ELF-1 (cell line): ENCODE data around the gene TMEM89.

Experiments
- DNase-seq: peaks from one replicate; pipeline ENCODE4 v3.0.0-alpha.2; 2016; ENCODE audit warnings: low read depth, low spot score

The TMEM89 gene

GRCh38 chr3:48642605-48643004, 21.0 kb upstream of the TMEM89 start:
- no peak for DNase-seq

GRCh38 chr3:48641396-48641795, 19.8 kb upstream of the TMEM89 start:
- DNase-seq, result no peak

GRCh38 chr3:48639944-48640606, 18.5 kb upstream of the TMEM89 start:
- no peak for DNase-seq

GRCh38 chr3:48637305-48637704, 15.7 kb upstream of the TMEM89 start:
- peak; percentile 18 for DNase-seq

GRCh38 chr3:48636149-48636655, 14.6 kb upstream of the TMEM89 start:
- no peak for DNase-seq

- DNase-seq, result peak; percentile 99
Measured at GRCh38 chr3:48635222-48636021, 13.9 kb upstream of the TMEM89 start, which contains the start of gene SLC26A6. SLC26A6 (minus strand) TSS chr3:48635461; CDS start chr3:48635393, 68 bp downstream.

GRCh38 chr3:48634661-48635221, 13.2 kb upstream of the TMEM89 start:
- DNase-seq, result peak; percentile 77

GRCh38 chr3:48633743-48634142, 12.2 kb upstream of the TMEM89 start:
- no peak for DNase-seq

GRCh38 chr3:48633256-48633655, 11.7 kb upstream of the TMEM89 start:
- DNase-seq, result no peak

GRCh38 chr3:48631516-48632448, 10.2 kb upstream of the TMEM89 start:
- no peak for DNase-seq

- DNase-seq, result no peak
Measured at GRCh38 chr3:48630833-48631232, 9.3 kb upstream of the TMEM89 start.

GRCh38 chr3:48630407-48630806, 8.8 kb upstream of the TMEM89 start:
- DNase-seq, result no peak

GRCh38 chr3:48629894-48630293, 8.3 kb upstream of the TMEM89 start:
- DNase-seq, result no peak

GRCh38 chr3:48628277-48629017, 6.9 kb upstream of the TMEM89 start:
- DNase-seq, result no peak

GRCh38 chr3:48625600-48625999, 4.0 kb upstream of the TMEM89 start:
- DNase-seq, result no peak

- DNase-seq, result no peak
Measured at GRCh38 chr3:48624767-48625166, 3.2 kb upstream of the TMEM89 start.

GRCh38 chr3:48623851-48624547, 2.4 kb upstream of the TMEM89 start:
- DNase-seq, result no peak

GRCh38 chr3:48619541-48620524, 1.7 kb downstream of the TMEM89 start:
- no peak for DNase-seq

GRCh38 chr3:48617559-48617958, 4.0 kb downstream of the TMEM89 start:
- DNase-seq, result no peak
